Psoas muscle (tissue), 8 donors: ENCODE data around the gene CYP2C8. TPM values are rescaled to one million over a fixed set of nuclear protein-coding genes. Genes with fewer than 3 reads are reported as not detected.

Experiments used
- ATAC-seq, 4 donors: fragments of 200-7000 bp; cut with Tn5 transposase; one replicate each; pipeline ENCODE4 v1.9.1; 2020; ENCODE audit warnings: moderate library complexity in 3 of 4, mild to moderate bottlenecking in 2 of 4
- DNase-seq, 2 donors: peaks; one replicate each; pipeline ENCODE4 v3.0.0-alpha.2; 2020
- H3K27ac ChIP-seq: fragments of 200-600 bp; one replicate; pipeline ENCODE4 v1.8.0; 2022
- H3K27me3 ChIP-seq, 3 donors: fragments of 200-600 bp in 1 of 3; one replicate each; pipeline versions ENCODE4 v1.6.1 to v1.8.0; 2013 to 2022; ENCODE audit warnings: low read length in 2 of 3, mild to moderate bottlenecking in 2 of 3, moderate library complexity in 1 of 3; ENCODE audit not compliant: insufficient read depth in 3 of 3
- H3K36me3 ChIP-seq, 2 donors: fragments of 200-600 bp in 1 of 2; one replicate each; pipeline versions ENCODE4 v1.6.1 to v1.8.0; 2013 to 2022; ENCODE audit warnings: low read depth in 1 of 2, mild to moderate bottlenecking in 1 of 2, moderate library complexity in 1 of 2; ENCODE audit not compliant: insufficient read depth in 1 of 2
- H3K4me1 ChIP-seq: fragments of 200-600 bp; one replicate; pipeline ENCODE4 v1.8.0; 2022
- H3K4me3 ChIP-seq: fragments of 200-600 bp; one replicate; pipeline ENCODE4 v1.8.0; 2022; ENCODE audit warnings: mild to moderate bottlenecking
- H3K9me3 ChIP-seq: fragments of 200-600 bp; one replicate; pipeline ENCODE4 v1.8.0; 2022
- CTCF ChIP-seq: fragments of 200-600 bp; IDR thresholded peaks from one replicate; pipeline ENCODE4 v1.8.0; 2022; ENCODE audit warnings: antibody characterized with exemption
- intact Hi-C, 2 donors: fragments of 100-400 bp; cut with DNase I; formaldehyde crosslinking; loops; one replicate each; pipeline versions ENCODE4 v1.11.0 to v1.14.2; 2022
- polyA plus RNA-seq, 3 donors: library from polyadenylated mRNA; stranded (reverse); fragments of 200-250 nt; gene quantifications; one replicate each; pipeline ENCODE4 v1.2.3, GENCODE V29; 2013
- total RNA-seq, 4 donors: library from RNA; stranded (reverse); fragmentation: NEBNext Ultra II Directional in 2 of 4; extraction: Animal tissue kit (Norgen Biotek cat#: 25700) in 2 of 4; gene quantifications; one replicate each; pipeline versions ENCODE4 v1.2.1 to v1.2.4, GENCODE V29; 2021 to 2023
- donor health status: healthy with polysubstance abuse.
- donor health status: DM: no; HTN: no; CAD: no; lungs with moderate emphysema.
- donor health status: Bipolar disorder and iron deficiency.
- donor health status: healthy.
- donor health status: DM: yes; HTN: yes; CAD: no.
- donor health status: DM: no; HTN: no; CAD: no.
- donor health status: DM: no; HTN: no; CAD: no.
- donor health status: DM: yes; HTN: yes; CAD: no.

CYP2C8 gene
- total and polyA plus RNA-seq, 7 donors: 0.06 to 0.38 (median 0.07) TPM; not detected in 4

DNA sequence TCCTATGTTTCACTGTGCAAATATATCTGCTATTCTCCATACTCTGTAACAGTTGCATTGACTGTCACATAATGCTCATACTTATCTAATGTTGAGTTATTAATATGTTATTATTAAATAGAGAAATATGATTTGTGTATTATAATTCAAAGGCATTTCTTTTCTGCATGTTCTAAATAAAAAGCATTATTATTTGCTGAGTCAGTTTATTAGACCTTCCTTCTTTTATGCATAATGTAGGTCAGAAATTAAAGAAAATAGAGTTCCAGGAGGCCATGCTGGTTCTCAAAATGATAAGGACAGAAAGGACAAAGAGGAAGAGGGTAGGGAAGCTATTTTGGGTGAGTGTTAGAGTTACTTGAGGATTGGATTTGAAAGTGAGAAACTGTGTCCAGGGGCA lies 80.1 kb downstream of the CYP2C8 start:
- TF ChIP-seq CTCF: no peak
- Histone ChIP-seq H3K4me3 (no peak overlapping the region), H3K27me3 (no peaks in the 10 kb centered on the region), H3K27ac (no peak overlapping the region), H3K4me1 (no peaks in the 10 kb centered on the region), H3K36me3 (no peaks in the 10 kb centered on the region), H3K9me3 (no peaks in the 10 kb centered on the region)
- no peak for DNase-seq
- intact Hi-C loops: no loop called here
- no peak for ATAC-seq

Other genes starting within 250 kb of the CYP2C8 start
- gene CYP2C9, start 130.8 kb downstream of the CYP2C8 start, total RNA-seq: under 1 TPM in 1 of 4 donors, not detected in 3; 0.54 TPM
- under 1 TPM in 2 of 3 donors, not detected in 1; 0.08 to 0.26 TPM for gene CYP2C9, start 130.8 kb downstream of the CYP2C8 start, polyA plus RNA-seq
- gene ACSM6, start 124.7 kb upstream of the CYP2C8 start, total RNA-seq: not detected
- gene ACSM6, start 124.7 kb upstream of the CYP2C8 start, polyA plus RNA-seq: not detected
- 100 to 1,000 TPM; 267 to 504 (median 329) TPM for gene PDLIM1, start 221.5 kb upstream of the CYP2C8 start, total RNA-seq
- gene PDLIM1, start 221.5 kb upstream of the CYP2C8 start, polyA plus RNA-seq: 100 to 1,000 TPM in 2 of 3 donors, 10 to 100 TPM in 1; 97.3 to 493 (median 311) TPM